Stimulated activated naive CD8-positive, alpha-beta T cell treated with anti-CD3 and anti-CD28 coated beads, Interleukin-15, Interleukin-2, amounts not matched to agents 100 U/mL and 50 U/mL, for 24 hours (primary cell): ENCODE measurements around the gene RPL12.

ENCODE experiments used
- ATAC-seq: fragments of 150-1000 bp; cut with Tn5 transposase; one replicate; pipeline ENCODE4 v1.10.0; 2021
- DNase-seq: peaks from one replicate; pipeline ENCODE4 v3.0.0; 2021

The RPL12 gene

GRCh38 chr9:127450830-127451607 lies at the start of gene RPL12, which contains the start of gene LRSAM1:
Gene RPL12 (minus strand): TSS chr9:127451406. CDS start chr9:127451317, 89 bp downstream.
Gene LRSAM1 (plus strand): TSS chr9:127451510. CDS start chr9:127454528, 3,018 bp downstream.
- DNase-seq (peak; percentile 99), ATAC-seq (peak; percentile 57)

GRCh38 chr9:127500862-127501261 lies 49.7 kb upstream of the RPL12 start:
- ATAC-seq: no peak
- no peak for DNase-seq

GRCh38 chr9:127500399-127500798 lies 49.2 kb upstream of the RPL12 start:
- DNase-seq (no peak), ATAC-seq (no peak)

DNA sequence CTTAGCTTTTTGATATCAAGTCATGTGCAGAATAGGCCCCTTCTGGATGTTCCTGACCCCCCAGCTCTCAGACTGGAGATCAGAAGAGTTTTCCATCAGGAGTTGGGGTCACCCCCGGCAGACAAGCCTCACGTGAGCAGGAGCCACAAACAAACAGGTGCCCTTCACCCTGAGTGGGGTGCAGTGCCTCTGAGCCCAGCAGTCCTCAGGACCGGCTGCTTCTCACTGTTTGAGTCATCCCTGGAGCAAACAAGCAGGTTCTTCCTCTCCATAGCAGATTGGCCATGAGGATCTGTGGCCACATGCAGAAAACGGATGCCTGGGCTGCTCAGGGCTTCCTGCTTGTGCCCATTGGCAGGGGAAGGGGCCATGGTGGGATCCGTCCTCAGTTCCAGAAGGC lies 47.1 kb upstream of the RPL12 start:
- DNase-seq (no peak), ATAC-seq (no peak)

DNA sequence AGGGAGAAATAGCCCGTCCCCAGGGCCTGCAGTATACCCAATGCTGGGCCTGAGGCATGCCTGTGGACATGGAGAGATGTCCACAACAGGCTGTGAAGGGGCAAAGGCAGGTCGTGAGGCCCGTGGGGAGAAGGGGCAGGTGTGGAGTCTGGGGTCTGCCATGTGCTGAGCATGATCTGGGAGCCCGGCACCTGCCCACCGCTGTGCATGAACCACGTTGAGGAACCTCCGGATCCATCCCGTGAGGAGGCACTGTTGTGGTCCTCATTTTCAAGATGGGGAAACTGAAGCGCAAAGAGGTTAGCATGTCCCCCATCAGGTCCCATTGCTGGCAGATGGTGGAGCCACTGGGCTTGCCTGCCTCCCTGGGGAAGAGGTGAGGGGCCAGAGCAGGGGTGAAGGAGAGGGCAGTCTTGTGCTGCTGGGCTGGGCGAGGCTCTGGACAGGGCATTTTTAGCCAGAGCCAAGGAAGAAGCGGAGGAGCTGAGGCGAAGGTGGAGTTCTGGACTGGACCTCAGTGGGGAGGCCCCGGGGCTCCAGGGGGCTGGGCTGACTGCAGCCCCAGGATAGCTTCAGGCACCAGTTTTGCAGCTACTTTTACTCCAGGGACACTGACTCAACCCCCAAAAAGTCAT lies 46.6 kb upstream of the RPL12 start:
- ATAC-seq (no peak), DNase-seq (no peak)

DNA sequence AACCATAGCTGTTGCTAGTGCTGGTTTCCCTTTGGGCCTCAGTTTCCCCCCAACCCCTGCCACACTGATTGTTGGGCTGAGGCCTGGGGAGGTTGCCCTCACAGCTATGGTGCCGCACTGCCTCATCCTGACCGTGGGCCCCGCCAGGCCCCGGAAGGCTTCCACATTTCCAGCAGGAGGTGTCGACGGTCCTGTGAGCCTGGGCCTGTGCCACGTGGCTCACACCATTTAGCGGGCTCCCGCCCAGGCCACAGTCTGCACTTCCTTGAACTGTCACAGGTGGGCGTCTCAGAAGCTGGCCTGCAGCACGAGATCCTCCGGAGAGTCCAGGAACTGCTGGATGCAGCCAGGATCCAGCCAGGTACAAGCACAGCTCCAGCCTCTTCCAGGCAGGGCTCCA lies 45.8 kb upstream of the RPL12 start:
- peak; percentile 34 for ATAC-seq
- DNase-seq: no peak

DNA sequence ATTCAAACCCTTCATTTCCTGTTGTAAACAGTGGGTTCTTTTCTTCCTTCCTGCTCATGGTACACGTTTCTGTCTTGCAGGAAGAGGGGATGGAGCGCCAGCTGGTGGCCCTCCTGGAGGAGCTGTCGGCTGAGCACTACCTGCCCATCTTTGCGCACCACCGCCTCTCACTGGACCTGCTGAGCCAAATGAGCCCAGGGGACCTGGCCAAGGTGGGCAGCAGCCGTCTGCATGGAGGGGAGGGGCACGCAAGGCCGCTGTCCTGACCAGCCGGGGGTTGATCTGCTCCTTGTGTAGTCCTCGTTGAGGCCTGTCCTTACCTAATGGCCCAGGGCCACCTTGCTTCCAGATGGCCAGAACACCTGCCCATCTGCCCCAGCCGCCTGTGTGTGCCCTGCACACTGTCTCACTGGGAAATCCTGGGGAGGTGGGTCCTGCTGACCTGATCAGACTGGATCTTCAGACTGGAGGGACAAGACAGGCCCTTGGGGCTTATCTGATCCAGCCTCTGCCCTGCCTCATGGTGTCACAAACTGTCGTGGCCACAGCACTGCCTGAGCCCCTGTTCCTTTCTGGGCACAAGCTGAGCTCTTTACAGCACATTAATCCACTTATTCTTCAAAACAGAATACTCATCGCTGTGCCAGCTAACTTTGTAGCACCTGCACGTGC lies 44.8 kb upstream of the RPL12 start:
- no peak for DNase-seq
- ATAC-seq: no peak

- ATAC-seq: no peak
Measured at GRCh38 chr9:127494304-127494702, 43.1 kb upstream of the RPL12 start.

GRCh38 chr9:127493592-127494303 lies 42.5 kb upstream of the RPL12 start:
- ATAC-seq: no peak
- DNase-seq: no peak

More at GRCh38 chr9:127494304-127494702, 43.1 kb upstream of the RPL12 start:
- no peak for DNase-seq

- DNase-seq (no peak), ATAC-seq (no peak)
Measured at GRCh38 chr9:127492616-127493015, 41.4 kb upstream of the RPL12 start.

DNA sequence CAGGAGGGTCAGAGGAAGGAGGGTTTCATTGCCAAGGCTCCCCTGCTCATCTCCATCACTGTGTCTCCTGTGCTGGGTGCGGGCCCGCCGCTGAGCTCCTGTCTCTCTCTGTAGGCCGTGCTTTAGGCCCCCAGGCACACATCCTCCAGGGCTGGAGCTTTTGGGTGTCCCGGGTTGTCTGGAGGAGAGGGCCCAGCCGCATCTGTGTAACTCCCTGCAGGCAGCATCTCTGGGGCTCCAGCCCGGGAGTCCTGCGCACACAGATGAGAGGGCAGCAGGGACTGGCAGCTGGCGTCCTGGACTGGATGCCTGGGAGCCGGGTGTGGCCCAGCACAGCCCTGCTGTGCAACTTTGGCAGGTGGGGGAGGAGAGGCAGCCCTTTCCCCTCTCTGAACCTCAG lies 40.3 kb upstream of the RPL12 start:
- no peak for ATAC-seq

DNA sequence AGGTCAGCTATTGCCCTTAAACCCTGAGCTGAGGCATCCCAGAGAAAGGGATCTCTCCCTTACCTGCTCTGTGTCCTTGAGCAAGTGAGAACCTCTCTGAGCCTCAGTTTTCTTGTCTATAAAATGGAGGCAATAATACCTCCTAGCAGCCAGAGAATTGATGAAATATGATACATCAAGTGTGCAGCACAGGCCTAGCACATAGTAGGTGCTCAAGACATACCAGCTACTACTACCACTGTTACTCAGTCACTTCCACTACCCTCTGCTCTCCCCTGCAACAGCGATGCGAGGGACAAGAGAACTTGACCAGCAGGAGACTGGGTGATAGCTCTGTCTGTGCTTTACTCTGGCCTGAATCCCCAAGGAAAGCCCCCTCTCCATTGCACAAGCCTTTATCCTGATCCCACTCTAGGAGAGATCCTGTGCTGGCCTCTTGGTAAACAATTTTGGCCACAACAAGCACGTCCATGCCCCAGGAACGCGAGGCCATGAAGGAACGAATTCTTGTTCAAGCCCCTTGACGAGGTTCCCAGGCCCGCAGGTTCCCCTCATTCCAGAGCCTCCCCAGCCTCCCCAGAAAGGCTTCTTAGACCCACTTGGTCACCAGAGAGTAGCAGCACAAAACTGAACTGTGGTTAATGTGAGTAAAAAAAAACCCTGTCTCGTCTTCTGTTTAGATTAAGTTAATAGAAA lies 39.5 kb upstream of the RPL12 start:
- no peak for DNase-seq
- no peak for ATAC-seq

More for the DNA sequence above, 40.3 kb upstream of the RPL12 start:
- no peak for DNase-seq

- DNase-seq: no peak
Measured at GRCh38 chr9:127489471-127490115, 38.4 kb upstream of the RPL12 start.

GRCh38 chr9:127488946-127489345 lies 37.7 kb upstream of the RPL12 start:
- DNase-seq (no peak), ATAC-seq (no peak)

More at GRCh38 chr9:127489471-127490115, 38.4 kb upstream of the RPL12 start:
- ATAC-seq: no peak

- ATAC-seq (no peak), DNase-seq (no peak)
Measured at GRCh38 chr9:127485995-127486394, 34.8 kb upstream of the RPL12 start.

DNA sequence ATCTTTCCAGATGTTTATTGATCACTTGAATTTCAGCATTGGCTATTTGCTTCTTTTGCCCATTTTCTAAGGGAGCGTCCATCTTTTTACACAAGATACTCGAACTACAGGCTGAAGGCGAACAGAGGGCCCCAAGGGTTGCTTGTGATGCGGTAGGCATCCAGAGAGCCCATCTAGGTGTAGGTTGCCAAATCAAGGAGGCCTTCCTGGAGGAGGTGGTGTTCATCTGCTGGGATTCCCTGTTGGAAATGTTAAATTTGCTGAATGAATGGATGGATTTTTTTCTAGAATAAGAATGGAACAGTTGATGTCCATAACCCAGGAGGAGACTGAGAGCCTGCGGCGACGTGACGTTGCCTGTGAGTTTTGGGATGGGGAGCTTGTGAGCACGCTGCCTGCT lies 31.5 kb upstream of the RPL12 start:
- DNase-seq (no peak), ATAC-seq (no peak)

DNA sequence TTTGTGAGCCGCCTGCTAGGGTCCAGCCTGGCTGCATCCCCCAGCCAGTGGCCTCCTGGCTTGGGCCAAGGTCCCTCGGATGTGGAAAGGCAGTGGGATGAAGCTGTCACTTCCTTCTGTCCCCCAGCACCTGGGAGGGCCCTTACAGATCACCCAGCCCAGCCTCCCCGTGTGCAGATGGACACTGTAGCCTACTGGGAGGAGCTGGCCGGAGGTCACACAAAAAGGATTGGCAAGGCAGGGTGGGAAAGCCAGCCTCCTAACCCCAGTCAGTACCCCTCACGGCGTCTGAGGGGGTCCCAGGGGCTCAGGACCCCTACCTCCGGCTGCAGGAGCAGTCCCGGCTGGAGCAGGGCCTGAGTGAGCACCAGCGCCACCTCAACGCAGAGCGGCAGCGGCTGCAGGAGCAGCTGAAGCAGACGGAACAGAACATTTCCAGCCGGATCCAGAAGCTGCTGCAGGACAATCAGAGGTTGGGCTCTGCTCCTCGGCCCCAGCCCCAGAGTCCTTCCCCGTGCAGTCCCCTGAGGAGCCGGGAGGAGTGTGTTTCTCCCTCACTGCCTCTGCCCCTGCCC lies 28.4 kb upstream of the RPL12 start:
- ATAC-seq (no peak), DNase-seq (no peak)

- ATAC-seq (no peak), DNase-seq (no peak)
Measured at GRCh38 chr9:127474592-127474991, 23.4 kb upstream of the RPL12 start.

DNA sequence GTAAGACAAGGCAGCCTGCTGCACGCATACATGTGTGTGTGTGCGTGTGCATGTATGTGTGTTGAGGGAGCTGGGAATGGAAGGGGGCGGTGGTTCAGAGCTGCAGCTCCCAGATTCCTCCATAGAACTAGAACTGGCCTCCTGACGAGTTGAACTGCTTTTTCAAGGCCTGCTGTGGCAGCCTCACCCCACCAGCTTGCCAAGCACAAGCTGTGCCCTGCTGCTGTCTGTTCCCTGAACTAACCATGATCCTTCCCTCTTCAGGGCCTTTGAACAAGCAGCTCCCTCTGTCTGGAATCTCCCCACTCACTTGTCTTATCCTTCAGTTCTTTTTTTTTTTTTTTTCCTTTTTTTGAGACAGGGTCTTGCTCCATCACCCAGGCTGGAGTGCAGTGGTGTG lies 22.7 kb upstream of the RPL12 start:
- ATAC-seq (no peak), DNase-seq (no peak)

DNA sequence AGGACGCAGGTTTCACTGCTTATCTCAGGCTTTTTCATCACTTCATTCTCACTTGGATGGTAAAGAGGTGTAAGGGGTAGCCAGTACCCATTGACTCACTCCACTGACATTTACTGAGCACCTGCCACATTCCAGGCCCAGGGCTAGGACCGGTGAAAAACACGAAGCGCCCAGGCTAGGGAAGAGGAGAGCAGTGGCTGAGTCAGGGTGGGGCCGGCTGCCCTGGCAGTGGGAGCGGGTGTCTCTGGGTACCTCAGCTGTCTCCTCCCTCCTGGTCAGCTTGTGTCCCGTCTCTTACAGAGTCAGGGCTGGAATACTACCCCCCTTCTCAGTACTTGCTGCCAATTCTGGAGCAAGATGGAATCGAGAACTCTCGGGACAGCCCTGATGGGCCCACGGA lies 22.3 kb upstream of the RPL12 start:
- no peak for DNase-seq

DNA sequence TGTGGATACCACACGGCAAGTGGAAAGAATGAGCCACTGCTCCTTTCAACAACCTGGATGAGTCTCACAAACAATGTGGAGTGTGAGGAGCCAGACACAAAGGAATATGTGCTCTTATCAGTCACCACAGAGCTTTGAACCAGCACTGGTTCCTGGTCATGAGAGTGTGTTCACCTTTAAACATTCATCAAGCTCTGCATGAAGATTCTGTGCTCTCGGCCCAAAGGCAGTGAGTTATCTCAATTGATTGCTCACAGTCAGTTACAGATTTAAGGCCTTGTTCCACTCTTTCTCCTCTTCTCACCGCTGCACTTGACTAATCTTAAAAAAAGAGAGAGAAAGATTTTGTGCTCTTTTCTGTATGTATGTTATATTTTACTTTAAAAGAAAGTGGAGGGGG lies 19.5 kb upstream of the RPL12 start:
- DNase-seq (no peak), ATAC-seq (no peak)

More for the DNA sequence above, 22.3 kb upstream of the RPL12 start:
- ATAC-seq: no peak
